Mesothelial cell of epicardium (in vitro differentiated cells): ENCODE measurements around the gene PNPLA7. TPM values are rescaled to one million over a fixed set of nuclear protein-coding genes. Genes with fewer than 3 reads are reported as not detected.
"Not testable (repeated sequence)": the region's sequence is repeated elsewhere in the genome, so short reads cannot be mapped to it uniquely, and the experiment has no call there.

Experiments
- DNase-seq, 2 experiments: peaks; one replicate each; pipeline ENCODE4 v3.0.0; 2021; ENCODE audit warnings: low spot score in 2 of 2; ENCODE audit not compliant: unreplicated experiment in 2 of 2
- H3K27ac Mint-ChIP-seq: 2 replicates; pipeline ENCODE4 v1.8.0; 2021; ENCODE audit warnings: mixed read lengths
- H3K27me3 Mint-ChIP-seq: 2 replicates; pipeline ENCODE4 v1.8.0; 2021; ENCODE audit warnings: low read depth, mixed read lengths
- H3K36me3 Mint-ChIP-seq: 2 replicates; pipeline ENCODE4 v1.8.0; 2021; ENCODE audit warnings: mixed read lengths
- H3K4me1 Mint-ChIP-seq: 2 replicates; pipeline ENCODE4 v1.8.0; 2021; ENCODE audit warnings: mixed read lengths
- H3K4me3 Mint-ChIP-seq: 2 replicates; pipeline ENCODE4 v1.8.0; 2021; ENCODE audit warnings: mild to moderate bottlenecking, moderate library complexity, mixed read lengths
- H3K9me3 Mint-ChIP-seq: 2 replicates; pipeline ENCODE4 v1.8.0; 2021; ENCODE audit warnings: mixed read lengths
- total RNA-seq: library from RNA; stranded (reverse); gene quantifications from 3 replicates; pipeline ENCODE4 v1.2.1, GENCODE V29; 2021
- TF ChIP-seq, protein P1 (sequence below): fragments of 200-600 bp; sonication (generic); IDR thresholded peaks from one replicate; pipeline ENCODE4 v1.5.0; 2021; ENCODE audit warnings: antibody characterized with exemption; ENCODE audit not compliant: unreplicated experiment

PNPLA7 gene
- total RNA-seq, 1 donor from 2014 or later, result 5.7 TPM

DNA sequence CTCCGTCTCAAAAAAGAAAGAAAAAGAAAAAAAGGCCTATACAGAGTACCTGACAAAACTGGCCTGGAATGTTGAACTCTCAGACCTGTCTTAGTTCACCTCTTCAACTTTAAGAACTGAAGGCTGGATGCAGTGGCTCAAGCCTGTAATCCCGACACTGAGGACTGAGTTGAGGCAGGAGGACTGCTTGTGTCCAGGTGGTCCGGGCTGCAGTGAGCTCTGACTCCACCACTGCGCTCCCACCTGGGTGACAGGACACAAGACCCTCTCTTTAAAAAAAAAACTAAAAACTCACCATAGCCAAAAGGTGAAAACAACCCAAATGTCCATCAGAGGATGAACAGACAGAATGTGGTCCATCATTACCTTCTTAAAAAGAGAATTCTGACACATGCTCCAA is 7.9 kb upstream of the PNPLA7 start:
- Mint-ChIP-seq H3K27me3 (no peaks in the 10 kb centered on the region), H3K9me3 (peaks cover 5% of the 10 kb centered on the region), H3K4me1 (no peaks in the 10 kb centered on the region), H3K4me3 (no peak overlapping the region), H3K36me3 (peaks cover 45% of the 10 kb centered on the region), H3K27ac (no peak overlapping the region)
- no peak for DNase-seq
- TF ChIP-seq, protein P1, sequence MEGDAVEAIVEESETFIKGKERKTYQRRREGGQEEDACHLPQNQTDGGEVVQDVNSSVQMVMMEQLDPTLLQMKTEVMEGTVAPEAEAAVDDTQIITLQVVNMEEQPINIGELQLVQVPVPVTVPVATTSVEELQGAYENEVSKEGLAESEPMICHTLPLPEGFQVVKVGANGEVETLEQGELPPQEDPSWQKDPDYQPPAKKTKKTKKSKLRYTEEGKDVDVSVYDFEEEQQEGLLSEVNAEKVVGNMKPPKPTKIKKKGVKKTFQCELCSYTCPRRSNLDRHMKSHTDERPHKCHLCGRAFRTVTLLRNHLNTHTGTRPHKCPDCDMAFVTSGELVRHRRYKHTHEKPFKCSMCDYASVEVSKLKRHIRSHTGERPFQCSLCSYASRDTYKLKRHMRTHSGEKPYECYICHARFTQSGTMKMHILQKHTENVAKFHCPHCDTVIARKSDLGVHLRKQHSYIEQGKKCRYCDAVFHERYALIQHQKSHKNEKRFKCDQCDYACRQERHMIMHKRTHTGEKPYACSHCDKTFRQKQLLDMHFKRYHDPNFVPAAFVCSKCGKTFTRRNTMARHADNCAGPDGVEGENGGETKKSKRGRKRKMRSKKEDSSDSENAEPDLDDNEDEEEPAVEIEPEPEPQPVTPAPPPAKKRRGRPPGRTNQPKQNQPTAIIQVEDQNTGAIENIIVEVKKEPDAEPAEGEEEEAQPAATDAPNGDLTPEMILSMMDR, result no peak

DNA sequence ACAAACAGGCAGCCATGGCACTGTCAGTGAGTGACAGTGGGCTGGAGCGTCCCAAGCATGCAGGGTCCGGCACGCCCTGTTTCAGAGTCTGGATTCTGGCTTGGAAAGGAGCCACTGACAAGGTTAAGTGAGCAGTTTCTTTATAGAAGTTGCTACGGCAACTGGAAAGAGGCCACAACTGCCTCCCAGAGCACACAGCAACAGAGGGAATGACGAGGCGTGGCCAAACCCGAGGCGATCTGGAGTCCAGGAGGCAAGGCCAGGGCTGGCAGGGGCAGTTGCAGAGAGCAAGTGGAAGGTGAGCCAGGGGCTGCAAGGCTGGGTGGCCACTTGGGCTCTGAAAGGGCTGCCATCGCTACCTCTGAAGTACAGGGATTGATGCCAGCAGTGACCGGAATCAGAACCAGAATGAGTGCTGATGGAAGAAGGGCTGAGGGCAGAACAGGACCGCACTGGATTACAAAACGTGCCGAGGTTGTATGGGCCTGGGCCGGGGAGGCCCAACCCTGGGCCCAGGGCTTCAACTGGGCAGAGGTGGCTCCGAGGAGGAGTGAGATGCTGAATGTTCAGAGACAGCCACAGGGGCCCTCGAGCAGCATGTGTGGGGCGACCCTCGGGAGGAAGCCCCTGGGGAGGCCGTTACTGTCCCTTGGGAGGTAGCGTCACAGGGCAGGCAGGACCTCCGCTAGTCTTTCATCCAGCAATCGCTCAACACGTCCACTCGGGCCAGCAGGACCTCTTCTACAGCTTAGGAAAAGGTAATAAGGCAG is 6.1 kb upstream of the PNPLA7 start:
- Mint-ChIP-seq H3K4me1 (peaks cover 5% of the 10 kb centered on the region), H3K4me3 (no peak overlapping the region), H3K27ac (no peak overlapping the region), H3K36me3 (peaks cover 34% of the 10 kb centered on the region), H3K27me3 (no peaks in the 10 kb centered on the region), H3K9me3 (peaks cover 5% of the 10 kb centered on the region)
- DNase-seq, result no peak
- TF ChIP-seq, protein P1, result no peak

DNA sequence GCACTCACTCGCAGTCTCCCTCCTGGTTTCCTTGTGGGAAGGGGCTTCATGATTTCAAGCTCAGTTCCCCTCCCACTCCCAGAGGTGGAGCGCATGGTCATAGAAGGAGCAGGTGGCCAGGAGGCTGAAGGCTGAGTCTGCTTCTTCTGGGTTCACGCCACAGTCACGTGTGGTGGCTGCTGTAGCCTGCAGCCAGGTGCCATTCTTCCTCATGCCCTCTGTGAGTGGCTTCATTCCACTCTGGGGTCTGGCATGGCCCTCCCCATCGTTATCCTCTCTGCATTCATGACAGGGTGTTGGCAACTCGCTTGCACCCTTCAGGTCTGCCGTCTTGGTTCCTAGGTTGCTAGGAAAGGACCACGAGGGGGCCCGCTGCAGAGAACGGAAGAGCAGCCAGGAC is 5.0 kb upstream of the PNPLA7 start:
- H3K27me3 Mint-ChIP-seq, result no peaks in the 10 kb centered on the region
- no peak overlapping the region for H3K4me3 Mint-ChIP-seq
- H3K36me3 Mint-ChIP-seq, result peaks cover 30% of the 10 kb centered on the region
- no peak for DNase-seq
- H3K4me1 Mint-ChIP-seq, result peaks cover 6% of the 10 kb centered on the region
- TF ChIP-seq, protein P1, result no peak
- H3K27ac Mint-ChIP-seq, result no peak overlapping the region
- peaks cover 5% of the 10 kb centered on the region for H3K9me3 Mint-ChIP-seq

DNA sequence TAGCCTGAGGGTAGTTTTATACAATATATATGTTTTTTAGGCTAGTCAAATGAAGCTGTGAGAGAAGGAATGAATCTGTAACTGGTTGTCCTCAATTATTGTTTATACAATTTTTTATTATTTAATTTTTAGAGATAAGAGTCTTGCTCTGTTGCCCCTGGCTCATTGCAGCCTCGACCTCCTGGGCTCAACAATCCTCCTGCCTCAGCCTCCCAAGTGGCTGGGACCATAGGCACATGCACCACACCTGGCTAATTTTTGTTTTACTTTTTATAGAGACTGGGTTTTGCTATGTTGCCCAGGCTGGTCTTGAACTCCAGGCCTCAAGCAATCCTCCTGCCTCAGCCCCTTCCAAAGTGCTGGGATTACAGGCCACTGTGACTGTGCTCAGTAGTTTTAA is 4.1 kb upstream of the PNPLA7 start:
- Mint-ChIP-seq H3K4me1 (peaks cover 12% of the 10 kb centered on the region), H3K9me3 (no peaks in the 10 kb centered on the region), H3K36me3 (peaks cover 22% of the 10 kb centered on the region), H3K27ac (no peak overlapping the region), H3K27me3 (no peaks in the 10 kb centered on the region), H3K4me3 (no peak overlapping the region)
- TF ChIP-seq, protein P1, result no peak
- no peak for DNase-seq

DNA sequence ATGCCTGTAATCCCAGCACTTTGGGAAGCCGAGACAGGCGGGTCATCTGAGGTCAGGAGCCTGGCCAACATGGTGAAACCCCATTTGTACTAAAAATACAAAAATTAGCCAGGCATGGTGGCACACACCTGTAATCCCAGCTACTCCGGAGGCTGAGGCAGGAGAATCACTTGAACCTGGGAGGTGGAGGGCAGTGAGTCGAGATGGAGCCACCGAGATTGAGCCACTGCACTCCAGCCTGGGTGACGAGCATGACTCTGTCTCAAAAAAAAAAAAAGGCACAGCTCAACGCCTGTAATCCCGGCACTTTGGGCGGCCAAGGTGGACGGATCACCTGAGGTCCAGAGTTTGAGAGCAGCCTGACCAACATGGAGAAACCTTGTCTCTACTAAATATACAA is 3.5 kb upstream of the PNPLA7 start:
- not testable (repeated sequence) for H3K9me3 Mint-ChIP-seq, H3K27ac Mint-ChIP-seq, DNase-seq, H3K27me3 Mint-ChIP-seq
- Mint-ChIP-seq H3K4me3 (peak overlapping the region; percentile 45), H3K36me3 (peaks cover 22% of the 10 kb centered on the region), H3K4me1 (peaks cover 12% of the 10 kb centered on the region)

DNA sequence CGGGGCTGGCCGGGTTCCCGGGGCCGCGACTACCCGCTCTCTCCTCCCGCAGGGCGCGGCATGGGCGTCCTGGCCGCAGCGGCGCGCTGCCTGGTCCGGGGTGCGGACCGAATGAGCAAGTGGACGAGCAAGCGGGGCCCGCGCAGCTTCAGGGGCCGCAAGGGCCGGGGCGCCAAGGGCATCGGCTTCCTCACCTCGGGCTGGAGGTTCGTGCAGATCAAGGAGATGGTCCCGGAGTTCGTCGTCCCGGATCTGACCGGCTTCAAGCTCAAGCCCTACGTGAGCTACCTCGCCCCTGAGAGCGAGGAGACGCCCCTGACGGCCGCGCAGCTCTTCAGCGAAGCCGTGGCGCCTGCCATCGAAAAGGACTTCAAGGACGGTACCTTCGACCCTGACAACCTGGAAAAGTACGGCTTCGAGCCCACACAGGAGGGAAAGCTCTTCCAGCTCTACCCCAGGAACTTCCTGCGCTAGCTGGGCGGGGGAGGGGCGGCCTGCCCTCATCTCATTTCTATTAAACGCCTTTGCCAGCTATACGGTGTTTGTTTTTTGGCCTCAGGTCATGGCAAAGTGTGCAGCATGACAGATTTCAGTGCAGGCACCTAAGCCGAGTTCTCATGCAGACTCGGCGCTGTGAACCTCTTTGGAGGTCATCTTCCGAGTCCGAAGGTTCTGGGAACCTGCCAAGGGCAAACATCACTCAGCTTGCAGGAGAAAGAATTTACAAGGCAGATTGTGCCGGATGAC is 2.0 kb upstream of the PNPLA7 start:
- DNase-seq, result peak in 1 of 2 experiments; percentile 43
- H3K4me3 Mint-ChIP-seq, result peak overlapping the region; percentile 74
- H3K27ac Mint-ChIP-seq, result peak overlapping the region; percentile 82
- H3K36me3 Mint-ChIP-seq, result peaks cover 18% of the 10 kb centered on the region
- H3K27me3 Mint-ChIP-seq, result no peaks in the 10 kb centered on the region
- H3K4me1 Mint-ChIP-seq, result peaks cover 12% of the 10 kb centered on the region
- H3K9me3 Mint-ChIP-seq, result no peaks in the 10 kb centered on the region
- TF ChIP-seq, protein P1, result no peak
